Gastrocnemius medialis (tissue), 4 donors: ENCODE data around the gene TMEM200B. TPM values are rescaled to one million over a fixed set of nuclear protein-coding genes. Genes with fewer than 3 reads are reported as not detected.
"Not testable (repeated sequence)": the region's sequence is repeated elsewhere in the genome, so short reads cannot be mapped to it uniquely, and the experiment has no call there.

Experiments used
- ATAC-seq, 2 donors: fragments of 150-250 bp; one replicate each; pipeline ENCODE4 v1.9.1; 2016
- DNase-seq, 2 donors: peaks; one replicate each; pipeline ENCODE4 v3.0.0-alpha.2; 2019
- H3K27ac ChIP-seq, 4 donors: fragments of 200-600 bp; sonication (generic); 1 replicate in 1 of 4; 2 replicates in 3 of 4; pipeline ENCODE4 v1.5.1; 2016 to 2018; ENCODE audit warnings: mild to moderate bottlenecking in 2 of 4, moderate library complexity in 1 of 4
- H3K27me3 ChIP-seq, 3 donors: fragments of 200-600 bp; sonication (generic) in 2 of 3; 1 replicate in 1 of 3; 2 replicates in 2 of 3; pipeline versions ENCODE4 v1.5.1 to v1.6.0; 2016 to 2019; ENCODE audit warnings: mild to moderate bottlenecking in 1 of 3, moderate library complexity in 1 of 3
- H3K36me3 ChIP-seq, 2 donors: fragments of 200-600 bp; sonication (generic) in 1 of 2; one replicate each; pipeline ENCODE4 v1.5.1; 2017 to 2018
- H3K4me1 ChIP-seq, 2 donors: fragments of 200-600 bp; sonication (generic) in 1 of 2; one replicate each; pipeline ENCODE4 v1.5.1; 2016 to 2017; ENCODE audit warnings: mild to moderate bottlenecking in 2 of 2
- H3K4me3 ChIP-seq, 4 donors: fragments of 200-600 bp; sonication (generic) in 3 of 4; 1 replicate in 1 of 4; 2 replicates in 3 of 4; pipeline ENCODE4 v1.5.1; 2016 to 2019; ENCODE audit warnings: mild to moderate bottlenecking in 2 of 4
- H3K9me3 ChIP-seq, 3 donors: fragments of 200-600 bp; sonication (generic) in 2 of 3; 1 replicate in 1 of 3; 2 replicates in 2 of 3; pipeline ENCODE4 v1.5.1; 2016 to 2019
- POLR2A ChIP-seq, 2 donors: fragments of 450-650 bp; IDR thresholded peaks; one replicate each; pipeline ENCODE4 v1.6.1; 2017; ENCODE audit warnings: antibody characterized with exemption in 2 of 2, mild to moderate bottlenecking in 2 of 2, moderate library complexity in 2 of 2
- in situ Hi-C, 4 donors: fragments of 200-750 bp; cut with MboI; loops; one replicate each; pipeline versions ENCODE4 v1.15.0 to v1.8.0; 2017; ENCODE audit warnings: low sequenced_read_pairs in 4 of 4
- intact Hi-C: fragments of 100-400 bp; cut with DNase I; formaldehyde crosslinking; loops from one replicate; pipeline ENCODE4 v1.15.1; 2023; ENCODE audit warnings: low total_unique reads
- total RNA-seq, 4 donors: library from RNA; depleted of rRNA; stranded (reverse); fragments of >200 nt; gene quantifications; one replicate each; pipeline versions ENCODE4 v1.1.0 to v1.2.3, GENCODE V29; 2016
- TF ChIP-seq, protein P1 (sequence below), 5 experiments: fragments of 450-650 bp in 3 of 5; fragments of 200-600 bp in 2 of 5; sonication (generic) in 2 of 5; IDR thresholded peaks in 4 of 5; conservative IDR thresholded peaks in 1 of 5; 1 replicate in 4 of 5; 2 replicates in 1 of 5; pipeline ENCODE4 v1.5.1; 2016 to 2019; ENCODE audit warnings: antibody characterized with exemption in 5 of 5, mild to moderate bottlenecking in 3 of 5, moderate library complexity in 3 of 5

TMEM200B gene
- total RNA-seq, 4 donors from 2014 or later: 0.92 to 3.3 (median 1.6) TPM

DNA sequence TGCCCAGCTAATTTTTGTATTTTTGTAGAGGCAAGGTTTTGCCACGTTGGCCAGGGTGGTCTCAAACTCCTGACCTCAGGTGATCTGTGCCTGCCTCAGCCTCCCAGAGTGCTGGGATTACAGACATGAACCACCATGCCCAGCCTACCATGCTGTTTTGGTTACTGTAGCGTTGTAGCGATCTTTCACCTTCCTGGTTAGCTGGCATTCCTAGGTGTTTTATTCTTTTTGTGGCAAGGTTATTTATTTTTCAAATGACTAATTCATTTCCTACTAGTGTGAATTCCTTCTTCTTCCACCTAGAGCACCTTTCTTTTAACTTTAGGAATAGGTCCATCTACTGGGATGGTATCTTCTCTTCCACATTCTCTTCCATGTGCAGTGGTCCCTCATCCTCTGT lies 29.3 kb downstream of the TMEM200B start:
- intact Hi-C loops: no loop called here
- H3K27ac ChIP-seq: no peak overlapping the region

DNA sequence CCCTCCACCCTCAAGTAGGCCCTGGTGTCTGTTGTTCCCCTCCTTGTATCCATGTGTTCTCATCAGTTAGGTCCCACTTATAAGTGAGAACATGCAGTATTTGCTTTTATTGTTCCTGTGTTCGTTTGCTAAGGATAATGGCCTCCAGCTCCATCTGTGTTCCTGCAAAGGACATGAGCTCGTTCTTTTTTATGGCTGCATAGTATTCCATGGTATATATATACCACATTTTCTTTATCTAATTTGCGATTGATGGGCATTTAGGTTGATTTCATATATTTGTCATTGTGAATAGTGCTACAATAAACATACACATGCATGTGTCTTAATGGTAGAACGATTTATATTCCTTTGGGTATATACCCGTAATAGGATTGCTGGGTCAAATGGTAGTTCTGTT lies 31.0 kb downstream of the TMEM200B start:
- in situ Hi-C loops: not testable (repeated sequence)

More for the DNA sequence above, 29.3 kb downstream of the TMEM200B start:
- no peaks in the 10 kb centered on the region for H3K4me1 ChIP-seq
- no peak for DNase-seq
- no peak overlapping the region for H3K4me3 ChIP-seq
- TF ChIP-seq, protein P1, sequence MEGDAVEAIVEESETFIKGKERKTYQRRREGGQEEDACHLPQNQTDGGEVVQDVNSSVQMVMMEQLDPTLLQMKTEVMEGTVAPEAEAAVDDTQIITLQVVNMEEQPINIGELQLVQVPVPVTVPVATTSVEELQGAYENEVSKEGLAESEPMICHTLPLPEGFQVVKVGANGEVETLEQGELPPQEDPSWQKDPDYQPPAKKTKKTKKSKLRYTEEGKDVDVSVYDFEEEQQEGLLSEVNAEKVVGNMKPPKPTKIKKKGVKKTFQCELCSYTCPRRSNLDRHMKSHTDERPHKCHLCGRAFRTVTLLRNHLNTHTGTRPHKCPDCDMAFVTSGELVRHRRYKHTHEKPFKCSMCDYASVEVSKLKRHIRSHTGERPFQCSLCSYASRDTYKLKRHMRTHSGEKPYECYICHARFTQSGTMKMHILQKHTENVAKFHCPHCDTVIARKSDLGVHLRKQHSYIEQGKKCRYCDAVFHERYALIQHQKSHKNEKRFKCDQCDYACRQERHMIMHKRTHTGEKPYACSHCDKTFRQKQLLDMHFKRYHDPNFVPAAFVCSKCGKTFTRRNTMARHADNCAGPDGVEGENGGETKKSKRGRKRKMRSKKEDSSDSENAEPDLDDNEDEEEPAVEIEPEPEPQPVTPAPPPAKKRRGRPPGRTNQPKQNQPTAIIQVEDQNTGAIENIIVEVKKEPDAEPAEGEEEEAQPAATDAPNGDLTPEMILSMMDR (IDR thresholded peaks at IDR 0.05 in 4 of 5, conservative IDR thresholded peaks at IDR 0.05 in 1 of 5): no peak
- TF ChIP-seq POLR2A (IDR thresholded peaks at IDR 0.05): no peak
- ATAC-seq: no peak
- peaks cover 0 to 17% of the 10 kb centered on the region in 2 donors for H3K36me3 ChIP-seq
- H3K27me3 ChIP-seq: no peaks in the 10 kb centered on the region
- H3K9me3 ChIP-seq: no peaks in the 10 kb centered on the region
- in situ Hi-C loops: no loop called here

GRCh38 chr1:29090937-29091618 lies 32.6 kb downstream of the TMEM200B start:
- no peak for TF ChIP-seq POLR2A (IDR thresholded peaks at IDR 0.05)
- TF ChIP-seq, protein P1 (IDR thresholded peaks at IDR 0.05 in 4 of 5, conservative IDR thresholded peaks at IDR 0.05 in 1 of 5): no peak
- DNase-seq (no peak), ATAC-seq (no peak)
- H3K27me3 ChIP-seq: no peaks in the 10 kb centered on the region
- intact Hi-C loops: no loop called here
- H3K36me3 ChIP-seq: no peaks in the 10 kb centered on the region
- no peaks in the 10 kb centered on the region for H3K9me3 ChIP-seq
- in situ Hi-C loops: no loop called here
- no peak overlapping the region for H3K27ac ChIP-seq
- H3K4me3 ChIP-seq: no peak overlapping the region
- H3K4me1 ChIP-seq: no peaks in the 10 kb centered on the region

More for the DNA sequence above, 31.0 kb downstream of the TMEM200B start:
- H3K36me3 ChIP-seq, intact Hi-C loops, H3K4me1 ChIP-seq, DNase-seq, ATAC-seq, H3K4me3 ChIP-seq, H3K27me3 ChIP-seq, H3K9me3 ChIP-seq, H3K27ac ChIP-seq: not testable (repeated sequence)

DNA sequence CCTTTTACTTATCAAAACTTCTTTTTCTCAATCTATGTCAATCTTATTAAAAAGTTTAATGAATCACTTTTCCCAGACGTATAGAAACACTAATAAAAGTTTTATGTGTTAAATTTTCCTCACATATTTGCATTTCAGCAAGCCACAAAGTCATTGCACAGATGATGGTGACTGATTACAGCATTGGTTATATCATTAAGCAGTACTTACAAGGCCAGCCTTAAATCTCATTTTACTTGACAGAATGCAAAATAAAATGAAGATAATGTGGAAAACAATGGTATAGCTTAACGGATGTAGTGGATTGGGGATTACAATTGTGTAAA lies 39.5 kb downstream of the TMEM200B start:
- in situ Hi-C loops: no loop called here
- TF ChIP-seq, protein P1 (IDR thresholded peaks at IDR 0.05 in 4 of 5, conservative IDR thresholded peaks at IDR 0.05 in 1 of 5): no peak
- no peak for TF ChIP-seq POLR2A (IDR thresholded peaks at IDR 0.05)
- no peaks in the 10 kb centered on the region for H3K36me3 ChIP-seq
- intact Hi-C loops: no loop called here
- no peaks in the 10 kb centered on the region for H3K9me3 ChIP-seq
- H3K4me1 ChIP-seq: no peaks in the 10 kb centered on the region
- H3K4me3 ChIP-seq: no peak overlapping the region
- ATAC-seq: no peak
- H3K27ac ChIP-seq: no peak overlapping the region
- no peak for DNase-seq
- H3K27me3 ChIP-seq: no peaks in the 10 kb centered on the region

DNA sequence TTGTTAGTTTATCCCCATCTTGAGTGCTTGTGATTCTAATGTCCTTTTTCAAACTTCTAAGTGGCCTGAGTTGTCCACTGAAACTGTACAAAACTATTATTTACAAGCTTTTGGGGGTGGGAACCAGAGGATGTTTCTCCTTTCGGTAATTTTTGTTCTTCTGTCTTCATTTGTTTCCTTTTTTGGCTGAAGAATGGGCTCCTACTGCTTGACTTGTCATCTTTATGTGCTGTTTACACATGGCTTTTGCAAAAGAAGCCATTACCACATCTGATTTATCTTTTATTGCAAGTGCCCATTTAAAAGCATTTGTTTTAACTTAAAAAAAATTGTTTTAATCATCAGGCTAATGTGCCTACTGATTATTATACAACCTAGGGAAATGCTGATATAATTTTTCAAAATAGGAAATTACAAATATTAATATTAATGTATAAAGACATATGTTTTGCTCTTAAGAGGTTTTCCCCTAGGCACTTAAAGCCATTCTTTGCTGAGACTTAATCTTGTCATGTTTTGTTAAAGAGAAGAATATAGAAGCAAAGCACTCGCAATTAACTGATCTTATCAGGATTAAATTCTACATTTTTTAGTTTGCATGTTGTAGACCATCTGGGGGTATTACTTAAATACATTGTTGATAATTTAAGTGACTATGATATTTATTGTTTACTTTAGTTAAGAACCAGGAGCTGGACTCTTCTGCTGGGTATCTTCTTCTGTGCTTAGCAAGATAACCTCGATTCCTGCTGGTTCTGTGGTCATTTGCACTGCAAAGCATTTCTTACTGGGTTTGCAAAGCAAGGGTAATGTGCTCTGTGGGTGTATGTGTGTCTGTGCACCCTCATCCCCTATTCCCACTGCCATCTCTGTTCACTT lies 40.1 kb downstream of the TMEM200B start:
- Histone ChIP-seq H3K27ac (no peak overlapping the region), H3K27me3 (no peaks in the 10 kb centered on the region), H3K4me3 (no peak overlapping the region), H3K36me3 (no peaks in the 10 kb centered on the region), H3K4me1 (no peaks in the 10 kb centered on the region), H3K9me3 (no peaks in the 10 kb centered on the region)
- DNase-seq: no peak
- TF ChIP-seq, protein P1 (IDR thresholded peaks at IDR 0.05 in 4 of 5, conservative IDR thresholded peaks at IDR 0.05 in 1 of 5): no peak
- TF ChIP-seq POLR2A (IDR thresholded peaks at IDR 0.05): no peak
- in situ Hi-C loops: no loop called here
- intact Hi-C loops: no loop called here
- ATAC-seq: no peak
